Epithelial cell of esophagus (primary cell): ENCODE data around the gene ATG4D.
A peak's percentile ranks its signal among the peaks of the same experiment; 100 is the strongest.

Source experiments
- DNase-seq: peaks from one replicate; pipeline ENCODE4 v3.0.0; 2010; ENCODE audit warnings: low read depth
- H3K4me3 ChIP-seq: 2 replicates; pipeline ENCODE4 v1.5.1; 2011; ENCODE audit warnings: mild to moderate bottlenecking, low read length, control low read depth
- TF ChIP-seq, protein P1 (sequence below): IDR thresholded peaks from 2 replicates; pipeline ENCODE4 v1.5.1; 2011; ENCODE audit warnings: low read depth, mild to moderate bottlenecking, low read length, control low read depth, inconsistent platforms; ENCODE audit not compliant: insufficient read depth; ENCODE audit errors: missing control alignments

Gene ATG4D

DNA sequence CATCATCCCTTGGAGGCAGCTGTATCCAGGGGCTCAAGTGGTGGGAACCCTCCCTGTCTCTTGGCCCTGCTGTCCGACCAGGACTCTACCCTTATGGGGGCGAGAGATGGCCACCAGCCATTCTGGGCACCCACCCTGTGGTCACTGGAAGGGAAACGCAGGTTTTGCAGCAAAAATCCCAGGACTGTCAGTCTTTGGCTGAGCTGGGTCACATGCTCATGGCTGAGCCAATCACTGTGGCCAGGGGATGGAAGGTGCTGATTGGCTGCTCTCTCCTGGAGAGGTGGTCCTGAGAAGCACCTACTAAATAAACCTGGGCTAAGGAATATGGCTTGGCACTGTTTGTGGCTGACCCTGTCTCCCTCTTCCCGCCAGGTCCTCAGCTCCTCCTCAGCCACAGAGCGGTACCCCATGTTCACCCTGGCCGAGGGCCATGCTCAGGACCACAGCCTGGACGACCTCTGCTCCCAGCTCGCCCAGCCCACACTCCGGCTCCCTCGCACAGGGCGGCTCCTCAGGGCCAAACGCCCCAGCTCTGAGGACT is 8.9 kb downstream of the ATG4D start:
- DNase-seq, result no peak
- TF ChIP-seq, protein P1, sequence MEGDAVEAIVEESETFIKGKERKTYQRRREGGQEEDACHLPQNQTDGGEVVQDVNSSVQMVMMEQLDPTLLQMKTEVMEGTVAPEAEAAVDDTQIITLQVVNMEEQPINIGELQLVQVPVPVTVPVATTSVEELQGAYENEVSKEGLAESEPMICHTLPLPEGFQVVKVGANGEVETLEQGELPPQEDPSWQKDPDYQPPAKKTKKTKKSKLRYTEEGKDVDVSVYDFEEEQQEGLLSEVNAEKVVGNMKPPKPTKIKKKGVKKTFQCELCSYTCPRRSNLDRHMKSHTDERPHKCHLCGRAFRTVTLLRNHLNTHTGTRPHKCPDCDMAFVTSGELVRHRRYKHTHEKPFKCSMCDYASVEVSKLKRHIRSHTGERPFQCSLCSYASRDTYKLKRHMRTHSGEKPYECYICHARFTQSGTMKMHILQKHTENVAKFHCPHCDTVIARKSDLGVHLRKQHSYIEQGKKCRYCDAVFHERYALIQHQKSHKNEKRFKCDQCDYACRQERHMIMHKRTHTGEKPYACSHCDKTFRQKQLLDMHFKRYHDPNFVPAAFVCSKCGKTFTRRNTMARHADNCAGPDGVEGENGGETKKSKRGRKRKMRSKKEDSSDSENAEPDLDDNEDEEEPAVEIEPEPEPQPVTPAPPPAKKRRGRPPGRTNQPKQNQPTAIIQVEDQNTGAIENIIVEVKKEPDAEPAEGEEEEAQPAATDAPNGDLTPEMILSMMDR, result no peak
- no peak overlapping the region for H3K4me3 ChIP-seq

DNA sequence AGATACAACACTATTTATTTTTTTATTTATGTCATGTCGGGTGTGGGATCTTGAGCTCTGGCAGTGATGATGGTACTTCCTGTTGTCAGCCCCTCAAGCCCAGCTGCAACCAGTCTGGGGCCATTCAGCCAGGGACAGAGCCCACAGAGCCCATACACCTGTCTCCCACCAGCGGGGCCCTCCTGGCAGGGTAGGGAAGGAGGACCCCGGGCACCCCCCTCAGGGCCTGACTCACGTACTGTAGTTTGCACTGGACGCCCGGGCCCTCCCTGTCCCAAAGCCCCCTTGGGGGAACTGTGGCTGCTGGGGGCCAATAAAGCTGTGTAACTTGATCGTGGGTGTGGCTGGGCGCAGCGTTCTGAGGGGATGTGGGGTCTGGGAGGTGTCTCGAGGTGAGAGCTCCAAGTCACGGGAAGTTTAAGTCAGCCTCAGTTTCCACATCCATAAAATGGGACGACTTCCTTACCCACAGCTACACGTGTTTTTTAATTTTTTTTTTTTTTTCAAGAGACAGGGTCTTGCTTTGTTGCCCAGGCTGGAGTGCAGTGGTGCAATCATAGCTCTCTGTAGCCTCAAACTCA is 9.5 kb downstream of the ATG4D start:
- no peak overlapping the region for H3K4me3 ChIP-seq
- TF ChIP-seq, protein P1, result no peak
- DNase-seq, result no peak

DNA sequence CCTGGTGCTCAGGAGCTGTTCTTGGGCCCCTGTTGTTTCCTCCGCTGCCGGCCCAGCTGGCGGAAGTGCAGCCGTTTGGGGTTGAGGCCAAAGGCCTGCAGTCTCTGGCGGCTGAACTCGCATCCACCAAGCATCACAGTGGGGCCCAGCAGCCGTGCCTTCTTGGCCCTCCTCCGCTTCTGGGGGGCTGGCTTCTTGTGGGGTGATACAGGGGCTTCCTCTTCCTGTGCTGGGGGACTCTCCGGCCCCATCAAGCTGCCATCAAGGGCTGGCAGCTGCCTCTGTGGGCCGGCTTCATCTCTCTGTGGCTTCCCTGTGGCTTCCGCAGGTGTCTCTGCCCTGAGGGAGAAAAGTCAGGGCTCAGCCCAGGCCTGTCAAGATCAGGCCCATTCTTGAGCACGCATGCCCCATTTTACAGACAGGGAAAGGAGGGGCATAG is 10.3 kb downstream of the ATG4D start:
- TF ChIP-seq, protein P1, result no peak
- peak; percentile 95 for DNase-seq

DNA sequence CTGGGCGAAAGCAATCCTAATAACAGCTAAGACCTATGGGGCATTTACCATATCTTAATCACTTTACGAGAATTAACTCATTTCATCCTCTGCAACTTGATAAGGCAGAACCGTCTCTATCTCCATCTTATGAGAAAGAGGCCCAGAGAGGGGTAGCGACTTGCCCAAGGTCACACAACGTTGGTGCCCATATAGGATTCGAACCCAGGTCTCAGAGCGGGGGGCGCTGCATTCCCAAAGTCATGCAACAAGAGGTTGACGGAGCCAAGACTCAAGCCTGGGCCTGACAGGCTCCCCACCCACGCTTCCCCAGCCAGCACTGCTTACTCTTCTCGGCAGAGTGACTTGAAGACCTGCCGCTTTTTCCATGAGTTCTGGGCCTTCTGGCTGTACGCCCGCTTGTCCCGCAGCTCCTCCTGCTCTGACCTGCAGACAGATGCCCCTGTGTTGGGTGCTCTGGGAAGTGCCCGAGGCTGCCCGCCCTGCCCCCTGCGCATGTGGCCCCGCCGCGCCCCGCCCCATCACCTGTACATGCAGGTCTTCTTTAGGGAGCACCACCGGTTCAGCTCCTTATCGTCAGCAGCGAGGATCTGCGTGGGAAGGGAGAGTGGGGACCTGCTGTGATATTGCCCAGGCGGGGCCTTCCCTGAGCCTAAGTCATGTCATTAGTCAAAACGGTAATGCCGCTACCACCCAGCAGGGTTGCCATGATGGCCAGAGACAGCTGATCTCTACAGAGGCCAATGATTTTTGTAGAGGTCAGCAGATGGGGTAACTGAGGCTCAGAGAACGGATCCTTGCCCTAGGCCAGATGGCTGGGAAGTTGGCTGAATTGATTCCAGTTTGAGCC is 11.3 kb downstream of the ATG4D start:
- TF ChIP-seq, protein P1, result peak; percentile 39
- H3K4me3 ChIP-seq, result no peak overlapping the region
- DNase-seq, result peak; percentile 94

More for the DNA sequence above, 10.3 kb downstream of the ATG4D start:
- no peak overlapping the region for H3K4me3 ChIP-seq

DNA sequence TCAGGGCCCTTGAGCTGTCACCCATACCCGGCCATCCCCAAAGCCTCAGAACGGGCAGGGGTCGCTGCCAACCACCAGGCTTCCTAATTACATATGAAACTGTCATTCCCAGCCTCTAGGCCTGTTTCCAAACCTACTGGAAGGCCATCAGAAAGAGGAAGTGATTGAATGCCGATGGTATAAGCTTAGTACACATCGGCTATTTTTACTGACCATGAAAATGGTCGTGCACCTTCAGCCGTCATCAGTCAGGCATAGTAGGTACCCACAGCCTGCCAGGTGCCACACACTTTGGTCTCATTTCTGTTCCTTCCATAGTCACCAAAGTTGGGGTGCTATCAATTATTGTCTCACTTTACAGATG is 11.9 kb downstream of the ATG4D start:
- TF ChIP-seq, protein P1, result no peak
- H3K4me3 ChIP-seq, result no peak overlapping the region
- no peak for DNase-seq

DNA sequence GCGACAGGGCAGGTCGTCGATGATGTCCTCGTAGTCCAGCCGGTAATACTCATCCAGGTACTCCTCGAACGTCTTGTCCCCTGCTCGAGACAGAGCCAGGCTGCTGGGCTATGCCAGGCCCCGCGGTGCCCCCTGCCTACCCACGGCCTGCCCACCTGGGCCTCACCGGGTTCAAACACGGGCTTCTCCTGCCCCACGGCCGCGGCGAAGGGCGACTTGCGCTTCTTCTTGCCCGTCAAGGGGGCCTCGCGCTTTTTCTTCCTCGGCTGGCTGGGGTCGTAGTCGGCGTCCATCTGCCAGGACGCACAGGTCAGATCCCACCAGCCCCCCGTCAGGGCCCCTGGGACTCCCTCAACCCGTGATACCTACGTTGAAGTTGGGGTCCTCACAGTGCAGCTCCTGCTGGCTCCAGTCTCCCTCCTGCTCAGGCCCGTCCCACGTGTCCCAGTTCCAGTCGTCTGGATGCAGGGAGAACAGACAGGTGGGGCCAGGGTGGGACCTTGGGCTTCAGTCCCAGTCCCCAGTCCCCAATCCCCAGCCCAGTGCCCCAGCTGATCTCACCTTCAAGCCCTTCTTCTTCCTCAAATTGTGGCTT is 14.0 kb downstream of the ATG4D start:
- DNase-seq, result no peak
- TF ChIP-seq, protein P1, result no peak
- no peak overlapping the region for H3K4me3 ChIP-seq
